CD8-positive, alpha-beta memory T cell (primary cell): ENCODE measurements around the gene PNPLA1. TPM values are rescaled to one million over a fixed set of nuclear protein-coding genes. Genes with fewer than 3 reads are reported as not detected.

Source experiments
- CTCF ChIA-PET: fragments of 350-600 bp; sonication (Branson Sonifier 250); formaldehyde crosslinking; loops from one replicate; lab custom pipeline; 2021; ENCODE audit warnings: antibody characterized with exemption; lab: Charles Lee
- POLR2A ChIA-PET: fragments of 350-600 bp; sonication (Branson Sonifier 250); formaldehyde crosslinking; loops from one replicate; lab custom pipeline; 2021; ENCODE audit warnings: antibody characterized with exemption; lab: Charles Lee
- DNase-seq, 5 donors: peaks; one replicate each; pipeline versions ENCODE4 v3.0.0 to v3.0.0-alpha.2; 2020 to 2022; ENCODE audit warnings: mixed read lengths in 1 of 5
- H3K27ac ChIP-seq: one replicate; pipeline ENCODE4 v1.7.0; 2013; ENCODE audit warnings: low read depth, mild to moderate bottlenecking, low read length, moderate library complexity
- H3K27me3 ChIP-seq: 2 replicates; pipeline ENCODE4 v1.7.0; 2013; ENCODE audit warnings: low read length, mild to moderate bottlenecking; ENCODE audit not compliant: insufficient read depth, poor library complexity, severe bottlenecking
- H3K36me3 ChIP-seq: 2 replicates; pipeline ENCODE4 v1.7.0; 2013; ENCODE audit warnings: mild to moderate bottlenecking, low read length, moderate library complexity; ENCODE audit not compliant: insufficient read depth
- H3K4me1 ChIP-seq: 2 replicates; pipeline ENCODE4 v1.7.0; 2013; ENCODE audit warnings: mild to moderate bottlenecking, low read length, moderate library complexity; ENCODE audit not compliant: insufficient read depth
- H3K4me3 ChIP-seq: 2 replicates; pipeline ENCODE4 v1.7.0; 2013; ENCODE audit warnings: mild to moderate bottlenecking, low read length
- H3K9me3 ChIP-seq: 2 replicates; pipeline ENCODE4 v1.7.0; 2013; ENCODE audit warnings: mild to moderate bottlenecking, low read length
- H3K27ac Mint-ChIP-seq, 8 donors: one replicate each; pipeline ENCODE4 v1.8.0; 2020 to 2021; ENCODE audit warnings: mixed read lengths in 8 of 8, mild to moderate bottlenecking in 6 of 8, inconsistent platforms in 3 of 8, moderate library complexity in 3 of 8
- H3K27me3 Mint-ChIP-seq, 2 donors: one replicate each; pipeline ENCODE4 v1.8.0; 2020 to 2021; ENCODE audit warnings: mixed read lengths in 2 of 2, mild to moderate bottlenecking in 1 of 2, moderate library complexity in 1 of 2
- H3K36me3 Mint-ChIP-seq, 3 donors: one replicate each; pipeline ENCODE4 v1.8.0; 2020 to 2021; ENCODE audit warnings: mixed read lengths in 3 of 3, inconsistent platforms in 1 of 3, mild to moderate bottlenecking in 1 of 3
- H3K4me1 Mint-ChIP-seq, 3 donors: one replicate each; pipeline ENCODE4 v1.8.0; 2020 to 2021; ENCODE audit warnings: mixed read lengths in 3 of 3, inconsistent platforms in 1 of 3, mild to moderate bottlenecking in 1 of 3
- H3K4me3 Mint-ChIP-seq, 7 donors: one replicate each; pipeline ENCODE4 v1.8.0; 2020 to 2021; ENCODE audit warnings: mixed read lengths in 7 of 7, mild to moderate bottlenecking in 6 of 7, moderate library complexity in 4 of 7, inconsistent platforms in 2 of 7
- H3K9me3 Mint-ChIP-seq, 5 donors: one replicate each; pipeline ENCODE4 v1.8.0; 2020 to 2022; ENCODE audit warnings: mixed read lengths in 5 of 5, mild to moderate bottlenecking in 3 of 5, moderate library complexity in 2 of 5, inconsistent platforms in 1 of 5
- polyA plus RNA-seq: library from polyadenylated mRNA; unstranded; fragments of 300-500 nt; fragmentation: Illumina TruSeq; gene quantifications from one replicate; pipeline ENCODE4 v1.2.3, GENCODE V29; 2021
- total RNA-seq, 2 experiments: library from RNA; stranded (reverse); gene quantifications; one replicate each; pipeline ENCODE4 v1.2.3, GENCODE V29; 2021

PNPLA1 gene
- total and polyA plus RNA-seq, 3 experiments from 2014 or later: not detected

GRCh38 chr6:36242161-36242560 is 27.7 kb upstream of the PNPLA1 start:
- no peaks in the 10 kb centered on the region for H3K36me3 ChIP-seq
- no peaks in the 10 kb centered on the region for H3K9me3 ChIP-seq
- ChIA-PET CTCF (interaction anchor here (1.5 kb wide), 1 partner anchor 60 kb away, joined by 3 read pairs; no protein-coding TSS in a partner anchor), POLR2A (no interaction called here)
- H3K27ac ChIP-seq: no peak overlapping the region
- H3K4me3 ChIP-seq: no peak overlapping the region
- H3K4me1 ChIP-seq: no peaks in the 10 kb centered on the region
- no peak for DNase-seq
- Mint-ChIP-seq H3K4me1 (peaks cover 5 to 7% (median 5%) of the 10 kb centered on the region in 3 donors), H3K36me3 (peaks cover 0 to 14% (median 1%) of the 10 kb centered on the region in 3 donors), H3K27me3 (peaks cover 5 to 6% of the 10 kb centered on the region in 2 donors), H3K9me3 (no peaks in the 10 kb centered on the region), H3K4me3 (no peak overlapping the region), H3K27ac (no peak overlapping the region)
- H3K27me3 ChIP-seq: no peaks in the 10 kb centered on the region

GRCh38 chr6:36242626-36243025 is 27.2 kb upstream of the PNPLA1 start:
- H3K27ac ChIP-seq: no peak overlapping the region
- no peaks in the 10 kb centered on the region for H3K27me3 ChIP-seq
- no peaks in the 10 kb centered on the region for H3K36me3 ChIP-seq
- H3K4me3 ChIP-seq: no peak overlapping the region
- Mint-ChIP-seq H3K36me3 (peaks cover 0 to 14% (median 1%) of the 10 kb centered on the region in 3 donors), H3K4me3 (no peak overlapping the region), H3K9me3 (no peaks in the 10 kb centered on the region), H3K27ac (no peak overlapping the region), H3K27me3 (peaks cover 5 to 6% of the 10 kb centered on the region in 2 donors), H3K4me1 (peaks cover 5 to 7% (median 5%) of the 10 kb centered on the region in 3 donors)
- CTCF ChIA-PET: interaction anchor here (1.5 kb wide), 1 partner anchor 59 kb away, joined by 3 read pairs; no protein-coding TSS in a partner anchor
- no peaks in the 10 kb centered on the region for H3K9me3 ChIP-seq
- POLR2A ChIA-PET: interaction anchor here (0.7 kb wide), 1 partner anchor 1961 kb away, joined by 8 read pairs; no protein-coding TSS in a partner anchor
- H3K4me1 ChIP-seq: no peaks in the 10 kb centered on the region
- no peak for DNase-seq

GRCh38 chr6:36243562-36244212 is 26.2 kb upstream of the PNPLA1 start:
- H3K36me3 Mint-ChIP-seq: peaks cover 0 to 14% (median under 1%) of the 10 kb centered on the region in 3 donors

GRCh38 chr6:36244641-36245280 is 25.1 kb upstream of the PNPLA1 start:
- no peaks in the 10 kb centered on the region for H3K9me3 Mint-ChIP-seq
- DNase-seq: no peak
- CTCF ChIA-PET: no interaction called here
- Histone ChIP-seq H3K4me1 (no peaks in the 10 kb centered on the region), H3K36me3 (no peaks in the 10 kb centered on the region), H3K4me3 (no peak overlapping the region), H3K27me3 (no peaks in the 10 kb centered on the region), H3K9me3 (no peaks in the 10 kb centered on the region), H3K27ac (no peak overlapping the region)
- POLR2A ChIA-PET: no interaction called here
- peaks cover 5 to 7% (median 5%) of the 10 kb centered on the region in 3 donors for H3K4me1 Mint-ChIP-seq
- no peak overlapping the region for H3K4me3 Mint-ChIP-seq
- H3K27me3 Mint-ChIP-seq: peaks cover 5 to 7% of the 10 kb centered on the region in 2 donors
- H3K27ac Mint-ChIP-seq: no peak overlapping the region
- H3K36me3 Mint-ChIP-seq: peaks cover 0 to 12% (median 0%) of the 10 kb centered on the region in 3 donors

More at GRCh38 chr6:36243562-36244212, 26.2 kb upstream of the PNPLA1 start:
- Histone ChIP-seq H3K36me3 (no peaks in the 10 kb centered on the region), H3K4me1 (no peaks in the 10 kb centered on the region), H3K9me3 (no peaks in the 10 kb centered on the region), H3K27ac (no peak overlapping the region), H3K4me3 (no peak overlapping the region), H3K27me3 (no peaks in the 10 kb centered on the region)
- DNase-seq: no peak
- H3K4me1 Mint-ChIP-seq: peaks cover 5 to 7% (median 5%) of the 10 kb centered on the region in 3 donors
- peaks cover 5 to 6% of the 10 kb centered on the region in 2 donors for H3K27me3 Mint-ChIP-seq
- CTCF ChIA-PET: no interaction called here
- H3K9me3 Mint-ChIP-seq: no peaks in the 10 kb centered on the region
- H3K4me3 Mint-ChIP-seq: no peak overlapping the region
- POLR2A ChIA-PET: no interaction called here
- no peak overlapping the region for H3K27ac Mint-ChIP-seq

GRCh38 chr6:36245572-36246061 is 24.2 kb upstream of the PNPLA1 start:
- H3K4me1 Mint-ChIP-seq: peaks cover 5 to 7% (median 5%) of the 10 kb centered on the region in 3 donors

GRCh38 chr6:36246506-36247268 is 23.2 kb upstream of the PNPLA1 start:
- Mint-ChIP-seq H3K4me1 (peaks cover 2 to 5% (median 3%) of the 10 kb centered on the region in 3 donors), H3K27me3 (peaks cover 5 to 7% of the 10 kb centered on the region in 2 donors), H3K9me3 (no peaks in the 10 kb centered on the region), H3K4me3 (no peak overlapping the region), H3K27ac (peak overlapping the region in 1 of 8 donors; percentile 19), H3K36me3 (peaks cover 0 to 11% (median 0%) of the 10 kb centered on the region in 3 donors)
- Histone ChIP-seq H3K27me3 (no peaks in the 10 kb centered on the region), H3K9me3 (no peaks in the 10 kb centered on the region), H3K36me3 (no peaks in the 10 kb centered on the region), H3K27ac (no peak overlapping the region), H3K4me1 (no peaks in the 10 kb centered on the region), H3K4me3 (no peak overlapping the region)
- POLR2A ChIA-PET: no interaction called here
- CTCF ChIA-PET: no interaction called here
- peak in 1 of 5 donors; percentile 21 for DNase-seq

More at GRCh38 chr6:36245572-36246061, 24.2 kb upstream of the PNPLA1 start:
- H3K36me3 Mint-ChIP-seq: peaks cover 0 to 11% (median 0%) of the 10 kb centered on the region in 3 donors
- Histone ChIP-seq H3K27me3 (no peaks in the 10 kb centered on the region), H3K36me3 (no peaks in the 10 kb centered on the region), H3K4me3 (no peak overlapping the region), H3K4me1 (no peaks in the 10 kb centered on the region), H3K9me3 (no peaks in the 10 kb centered on the region), H3K27ac (no peak overlapping the region)
- no peak overlapping the region for H3K27ac Mint-ChIP-seq
- ChIA-PET POLR2A (no interaction called here), CTCF (no interaction called here)
- no peaks in the 10 kb centered on the region for H3K9me3 Mint-ChIP-seq
- peaks cover 5 to 7% of the 10 kb centered on the region in 2 donors for H3K27me3 Mint-ChIP-seq
- H3K4me3 Mint-ChIP-seq: no peak overlapping the region
- peak in 1 of 5 donors; percentile 20 for DNase-seq

GRCh38 chr6:36247693-36248092 is 22.2 kb upstream of the PNPLA1 start:
- no peaks in the 10 kb centered on the region for H3K9me3 Mint-ChIP-seq
- POLR2A ChIA-PET: no interaction called here
- Histone ChIP-seq H3K9me3 (no peaks in the 10 kb centered on the region), H3K4me3 (no peak overlapping the region), H3K27me3 (no peaks in the 10 kb centered on the region), H3K4me1 (no peaks in the 10 kb centered on the region), H3K27ac (no peak overlapping the region), H3K36me3 (no peaks in the 10 kb centered on the region)
- CTCF ChIA-PET: no interaction called here
- DNase-seq: peak in 1 of 5 donors; percentile 17
- H3K27ac Mint-ChIP-seq: no peak overlapping the region
- no peak overlapping the region for H3K4me3 Mint-ChIP-seq
- H3K27me3 Mint-ChIP-seq: peaks cover 5 to 7% of the 10 kb centered on the region in 2 donors
- peaks cover 0 to 9% (median 2%) of the 10 kb centered on the region in 3 donors for H3K36me3 Mint-ChIP-seq
- H3K4me1 Mint-ChIP-seq: no peaks in the 10 kb centered on the region
